Measurements from ENCODE around the gene PGBD2.

PGBD2 gene

DNA sequence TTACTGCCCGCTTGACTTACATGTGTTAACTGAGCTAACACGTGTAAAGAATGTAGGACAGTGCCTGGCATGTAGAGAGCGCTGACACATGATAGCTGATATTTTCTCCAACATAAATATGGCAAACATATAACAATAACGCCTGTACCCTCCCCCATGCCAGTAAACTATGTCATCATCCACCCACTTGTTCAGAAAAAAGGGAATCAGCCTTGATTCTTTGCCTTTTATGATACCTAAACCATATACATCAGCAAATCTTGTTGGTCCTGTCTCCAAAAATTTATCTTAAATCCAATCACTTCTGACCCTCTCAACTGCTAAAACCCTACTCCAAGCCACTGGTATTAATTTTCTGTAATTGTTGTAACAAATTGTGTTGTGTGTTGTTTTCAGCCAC, 46.0 kb upstream of the PGBD2 start:
- Histone ChIP-seq H3K4me3 (replicated peaks; ENCODE audit: low read depth, low read length) (no peak overlapping the region), H3K36me3 (ENCODE audit: control insufficient read depth, insufficient read depth, low read length) (peaks cover 6% of the 10 kb centered on the region), H3K27me3 (replicated peaks; ENCODE audit: control insufficient read depth, insufficient read depth, low read length) (no peaks in the 10 kb centered on the region)
- TF ChIP-seq, protein P1, sequence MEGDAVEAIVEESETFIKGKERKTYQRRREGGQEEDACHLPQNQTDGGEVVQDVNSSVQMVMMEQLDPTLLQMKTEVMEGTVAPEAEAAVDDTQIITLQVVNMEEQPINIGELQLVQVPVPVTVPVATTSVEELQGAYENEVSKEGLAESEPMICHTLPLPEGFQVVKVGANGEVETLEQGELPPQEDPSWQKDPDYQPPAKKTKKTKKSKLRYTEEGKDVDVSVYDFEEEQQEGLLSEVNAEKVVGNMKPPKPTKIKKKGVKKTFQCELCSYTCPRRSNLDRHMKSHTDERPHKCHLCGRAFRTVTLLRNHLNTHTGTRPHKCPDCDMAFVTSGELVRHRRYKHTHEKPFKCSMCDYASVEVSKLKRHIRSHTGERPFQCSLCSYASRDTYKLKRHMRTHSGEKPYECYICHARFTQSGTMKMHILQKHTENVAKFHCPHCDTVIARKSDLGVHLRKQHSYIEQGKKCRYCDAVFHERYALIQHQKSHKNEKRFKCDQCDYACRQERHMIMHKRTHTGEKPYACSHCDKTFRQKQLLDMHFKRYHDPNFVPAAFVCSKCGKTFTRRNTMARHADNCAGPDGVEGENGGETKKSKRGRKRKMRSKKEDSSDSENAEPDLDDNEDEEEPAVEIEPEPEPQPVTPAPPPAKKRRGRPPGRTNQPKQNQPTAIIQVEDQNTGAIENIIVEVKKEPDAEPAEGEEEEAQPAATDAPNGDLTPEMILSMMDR (IDR thresholded peaks at IDR 0.05; ENCODE audit: insufficient read depth, low read length, poor library complexity, severe bottlenecking): no peak
- DNase-seq (ENCODE audit: extremely low read depth, insufficient read length): no peak

GRCh38 chr1:248861616-248862015, 44.4 kb upstream of the PGBD2 start:
- no peaks in the 10 kb centered on the region for H3K27me3 ChIP-seq (replicated peaks; ENCODE audit: control insufficient read depth, insufficient read depth, low read length)
- H3K4me3 ChIP-seq (replicated peaks; ENCODE audit: low read depth, low read length): no peak overlapping the region
- TF ChIP-seq, protein P1 (IDR thresholded peaks at IDR 0.05; ENCODE audit: insufficient read depth, low read length, poor library complexity, severe bottlenecking): no peak
- DNase-seq (ENCODE audit: extremely low read depth, insufficient read length): no peak
- H3K36me3 ChIP-seq (ENCODE audit: control insufficient read depth, insufficient read depth, low read length): no peaks in the 10 kb centered on the region

- Histone ChIP-seq H3K4me3 (replicated peaks; ENCODE audit: low read depth, low read length) (peak overlapping the region; percentile 74), H3K27me3 (replicated peaks; ENCODE audit: control insufficient read depth, insufficient read depth, low read length) (no peaks in the 10 kb centered on the region), H3K36me3 (ENCODE audit: control insufficient read depth, insufficient read depth, low read length) (no peaks in the 10 kb centered on the region)
- no peak for DNase-seq (ENCODE audit: extremely low read depth, insufficient read length)
- TF ChIP-seq, protein P1 (IDR thresholded peaks at IDR 0.05; ENCODE audit: insufficient read depth, low read length, poor library complexity, severe bottlenecking): no peak
Observed at GRCh38 chr1:248862695-248862997, 43.4 kb upstream of the PGBD2 start.

DNA sequence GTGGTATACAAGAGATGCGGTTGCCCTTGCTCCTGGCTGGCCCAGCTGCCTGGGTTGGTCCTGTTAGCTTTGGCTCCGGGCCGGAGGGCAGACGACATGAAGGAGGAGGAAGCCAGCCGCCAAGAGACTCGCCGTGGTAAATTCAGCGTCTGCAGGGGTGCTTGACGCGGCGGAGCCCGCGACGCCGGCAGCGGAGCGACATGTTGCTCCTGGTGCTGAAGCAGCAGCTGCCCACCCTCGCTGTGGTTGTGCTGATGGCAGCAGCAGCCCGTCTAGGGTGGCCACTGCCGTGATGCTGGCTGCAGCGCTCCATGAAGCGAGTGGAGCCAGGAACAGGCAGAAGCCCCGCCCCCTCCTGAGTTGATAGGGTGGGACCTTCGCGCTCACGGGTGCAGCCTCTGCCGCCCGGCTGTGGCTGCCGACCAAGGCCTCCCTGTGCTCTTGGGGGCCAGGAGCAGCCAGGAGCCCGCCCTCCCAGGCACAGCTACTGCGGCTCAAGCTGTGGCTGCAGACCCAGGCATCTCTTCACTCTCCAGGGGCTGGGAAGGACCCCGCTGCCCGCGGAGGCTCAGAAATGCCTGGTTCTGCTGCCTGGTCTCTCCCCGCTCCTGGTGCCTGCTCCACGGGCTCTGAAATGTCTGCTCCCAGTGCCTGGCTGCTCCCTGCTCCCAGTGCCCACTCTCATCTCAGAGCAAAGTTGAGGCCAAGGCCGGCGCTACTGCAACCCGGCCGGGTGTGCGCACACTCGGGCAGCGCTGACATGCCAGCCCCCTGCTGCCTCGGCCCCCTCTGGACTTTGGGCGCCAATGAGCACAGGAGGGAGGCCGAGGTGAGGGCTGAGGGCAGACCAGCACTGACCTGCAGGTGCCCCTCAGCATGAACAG, 42.8 kb upstream of the PGBD2 start:
- no peaks in the 10 kb centered on the region for H3K27me3 ChIP-seq (replicated peaks; ENCODE audit: control insufficient read depth, insufficient read depth, low read length)
- DNase-seq (ENCODE audit: extremely low read depth, insufficient read length): peak; percentile 80
- peak overlapping the region; percentile 74 for H3K4me3 ChIP-seq (replicated peaks; ENCODE audit: low read depth, low read length)
- TF ChIP-seq, protein P1 (IDR thresholded peaks at IDR 0.05; ENCODE audit: insufficient read depth, low read length, poor library complexity, severe bottlenecking): no peak
- H3K36me3 ChIP-seq (ENCODE audit: control insufficient read depth, insufficient read depth, low read length): no peaks in the 10 kb centered on the region

DNA sequence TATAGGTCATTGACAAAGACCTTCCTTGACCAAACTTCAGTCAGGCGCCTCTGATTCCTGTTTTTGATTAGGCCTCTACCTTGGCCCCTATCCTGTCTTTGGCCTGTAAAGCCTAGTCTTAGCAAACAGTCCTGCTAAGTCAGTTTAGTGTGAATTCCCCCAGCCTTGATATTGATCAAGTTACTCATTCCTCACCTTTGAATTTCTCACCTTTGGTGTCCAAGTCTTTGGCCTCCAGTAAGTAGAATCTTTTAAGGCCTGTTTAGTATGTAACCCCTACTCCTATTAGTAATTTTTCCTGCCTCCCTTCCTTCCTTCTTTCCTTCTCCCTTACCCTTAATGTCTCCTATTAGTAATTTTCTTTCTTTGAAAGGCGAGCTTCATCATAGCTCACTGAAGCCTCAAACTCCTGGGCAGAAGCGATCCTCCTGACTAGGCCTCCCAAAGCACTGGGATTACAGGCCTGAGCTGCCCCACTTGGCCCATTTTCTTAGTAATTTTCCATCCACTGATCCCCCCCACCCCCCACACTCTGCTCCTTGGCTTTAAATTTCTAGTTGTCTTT, 34.1 kb upstream of the PGBD2 start:
- TF ChIP-seq, protein P1 (IDR thresholded peaks at IDR 0.05; ENCODE audit: insufficient read depth, low read length, poor library complexity, severe bottlenecking): no peak
- no peak for DNase-seq (ENCODE audit: extremely low read depth, insufficient read length)
- no peak overlapping the region for H3K4me3 ChIP-seq (replicated peaks; ENCODE audit: low read depth, low read length)
- H3K27me3 ChIP-seq (replicated peaks; ENCODE audit: control insufficient read depth, insufficient read depth, low read length): no peaks in the 10 kb centered on the region
- no peaks in the 10 kb centered on the region for H3K36me3 ChIP-seq (ENCODE audit: control insufficient read depth, insufficient read depth, low read length)
